ENCODE measurements around the gene DNAH3.

DNA sequence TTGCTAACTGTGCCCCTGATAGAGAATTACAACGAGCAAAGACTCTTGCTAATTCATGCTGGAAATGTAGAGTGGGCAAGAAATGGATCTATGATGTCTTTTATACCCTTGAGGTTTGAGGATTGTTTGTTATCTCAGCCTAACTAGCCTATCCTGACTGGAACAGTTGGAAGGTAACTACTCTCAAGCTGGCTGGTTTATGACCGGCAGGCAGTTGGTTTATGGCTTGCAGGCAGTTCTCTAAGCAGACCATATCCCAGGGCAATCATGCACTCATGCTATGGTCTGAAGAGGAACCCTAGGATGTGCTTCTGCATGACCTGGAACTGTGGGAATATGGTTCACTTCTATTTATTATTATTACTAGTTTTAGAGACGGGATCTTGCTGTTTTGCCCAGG is 201.0 kb downstream of the DNAH3 start:
- TF ChIP-seq CTCF (IDR thresholded peaks at IDR 0.05) (no peak), POLR2A (IDR thresholded peaks at IDR 0.05) (no peak)
